ENCODE measurements around the gene OR6B1.

DNA sequence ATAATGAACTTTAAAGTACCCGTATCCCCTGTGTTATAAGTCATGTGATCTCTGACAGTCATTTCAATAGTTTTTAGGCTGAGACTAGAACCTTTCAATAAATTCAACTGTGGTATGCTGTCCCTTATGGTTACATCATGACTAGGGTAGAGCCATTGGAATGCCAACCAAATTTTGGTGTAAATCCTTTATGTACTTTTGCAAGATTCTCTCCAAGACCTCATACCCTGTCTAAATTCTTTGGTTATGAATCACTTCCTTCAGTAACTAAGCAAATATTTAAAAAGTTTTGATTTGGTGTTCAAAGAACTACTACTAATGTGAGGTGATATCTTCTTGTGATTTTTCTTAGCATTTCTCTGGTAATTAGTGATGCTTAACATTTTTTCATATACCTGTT, 20.8 kb upstream of the OR6B1 start:
- TF ChIP-seq POLR2A (IDR thresholded peaks at IDR 0.05): no peak
- TF ChIP-seq, protein P1, sequence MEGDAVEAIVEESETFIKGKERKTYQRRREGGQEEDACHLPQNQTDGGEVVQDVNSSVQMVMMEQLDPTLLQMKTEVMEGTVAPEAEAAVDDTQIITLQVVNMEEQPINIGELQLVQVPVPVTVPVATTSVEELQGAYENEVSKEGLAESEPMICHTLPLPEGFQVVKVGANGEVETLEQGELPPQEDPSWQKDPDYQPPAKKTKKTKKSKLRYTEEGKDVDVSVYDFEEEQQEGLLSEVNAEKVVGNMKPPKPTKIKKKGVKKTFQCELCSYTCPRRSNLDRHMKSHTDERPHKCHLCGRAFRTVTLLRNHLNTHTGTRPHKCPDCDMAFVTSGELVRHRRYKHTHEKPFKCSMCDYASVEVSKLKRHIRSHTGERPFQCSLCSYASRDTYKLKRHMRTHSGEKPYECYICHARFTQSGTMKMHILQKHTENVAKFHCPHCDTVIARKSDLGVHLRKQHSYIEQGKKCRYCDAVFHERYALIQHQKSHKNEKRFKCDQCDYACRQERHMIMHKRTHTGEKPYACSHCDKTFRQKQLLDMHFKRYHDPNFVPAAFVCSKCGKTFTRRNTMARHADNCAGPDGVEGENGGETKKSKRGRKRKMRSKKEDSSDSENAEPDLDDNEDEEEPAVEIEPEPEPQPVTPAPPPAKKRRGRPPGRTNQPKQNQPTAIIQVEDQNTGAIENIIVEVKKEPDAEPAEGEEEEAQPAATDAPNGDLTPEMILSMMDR (IDR thresholded peaks at IDR 0.05): no peak

Data from Peyer's patch (tissue), 4 donors.